Activated naive CD8-positive, alpha-beta T cell treated with anti-CD3 and anti-CD28 coated beads, Interleukin-2, amount 10 ng/mL, durations not matched to agents 7 days and 5 days (primary cell): ENCODE measurements around the gene CCDC187. TPM values are rescaled to one million over a fixed set of nuclear protein-coding genes. Genes with fewer than 3 reads are reported as not detected.

Experiments used
- ATAC-seq: fragments of 150-1000 bp; cut with Tn5 transposase; one replicate; pipeline ENCODE4 v1.10.0; 2021; ENCODE audit warnings: low read depth, moderate library complexity
- POLR2A ChIA-PET: fragments of 350-600 bp; sonication (Branson Sonifier 250); formaldehyde crosslinking; loops from one replicate; lab custom pipeline; 2021; ENCODE audit warnings: antibody characterized with exemption; lab: Charles Lee
- DNase-seq: peaks from one replicate; pipeline ENCODE4 v3.0.0; 2021
- H3K27ac Mint-ChIP-seq: one replicate; pipeline ENCODE4 v1.8.0; 2022; ENCODE audit warnings: mild to moderate bottlenecking, mixed read lengths
- H3K27me3 Mint-ChIP-seq: one replicate; pipeline ENCODE4 v1.8.0; 2022; ENCODE audit warnings: mild to moderate bottlenecking, moderate library complexity, mixed read lengths
- H3K36me3 Mint-ChIP-seq: one replicate; pipeline ENCODE4 v1.8.0; 2021; ENCODE audit warnings: mild to moderate bottlenecking, mixed read lengths
- H3K4me1 Mint-ChIP-seq: one replicate; pipeline ENCODE4 v1.8.0; 2021; ENCODE audit warnings: mixed read lengths
- H3K4me3 Mint-ChIP-seq: one replicate; pipeline ENCODE4 v1.8.0; 2022; ENCODE audit warnings: mild to moderate bottlenecking, moderate library complexity, mixed read lengths
- H3K9me3 Mint-ChIP-seq: one replicate; pipeline ENCODE4 v1.8.0; 2021; ENCODE audit warnings: mixed read lengths
- total RNA-seq, 2 experiments: library from RNA; stranded (reverse); gene quantifications; one replicate each; pipeline ENCODE4 v1.2.3, GENCODE V29; 2021

The CCDC187 gene
- total RNA-seq, 2 experiments from 2014 or later, result not detected

DNA sequence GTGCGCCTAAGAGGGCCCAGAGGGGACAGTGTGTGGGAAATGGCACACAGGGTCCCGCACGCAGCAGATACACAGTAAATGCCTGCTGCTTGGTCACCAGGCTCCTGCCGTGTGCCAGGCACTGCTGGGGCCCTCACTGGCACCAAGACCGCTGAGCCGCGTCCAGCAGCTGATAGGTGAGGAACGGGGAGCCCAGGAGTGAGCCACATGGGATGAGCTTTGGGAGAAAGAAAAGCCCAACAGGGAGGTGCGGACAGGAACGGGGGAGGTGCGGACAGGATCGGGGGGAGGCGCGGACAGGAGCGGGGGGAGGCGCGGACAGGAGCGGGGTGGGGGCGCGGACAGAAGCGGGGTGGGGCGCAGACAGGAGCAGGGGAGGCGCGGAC is 40.0 kb upstream of the CCDC187 start:
- Mint-ChIP-seq H3K27ac (no peak overlapping the region), H3K9me3 (no peaks in the 10 kb centered on the region), H3K36me3 (no peaks in the 10 kb centered on the region), H3K27me3 (no peaks in the 10 kb centered on the region), H3K4me1 (no peaks in the 10 kb centered on the region), H3K4me3 (no peak overlapping the region)
- ATAC-seq (no peak), DNase-seq (no peak)
- POLR2A ChIA-PET, result no interaction called here

DNA sequence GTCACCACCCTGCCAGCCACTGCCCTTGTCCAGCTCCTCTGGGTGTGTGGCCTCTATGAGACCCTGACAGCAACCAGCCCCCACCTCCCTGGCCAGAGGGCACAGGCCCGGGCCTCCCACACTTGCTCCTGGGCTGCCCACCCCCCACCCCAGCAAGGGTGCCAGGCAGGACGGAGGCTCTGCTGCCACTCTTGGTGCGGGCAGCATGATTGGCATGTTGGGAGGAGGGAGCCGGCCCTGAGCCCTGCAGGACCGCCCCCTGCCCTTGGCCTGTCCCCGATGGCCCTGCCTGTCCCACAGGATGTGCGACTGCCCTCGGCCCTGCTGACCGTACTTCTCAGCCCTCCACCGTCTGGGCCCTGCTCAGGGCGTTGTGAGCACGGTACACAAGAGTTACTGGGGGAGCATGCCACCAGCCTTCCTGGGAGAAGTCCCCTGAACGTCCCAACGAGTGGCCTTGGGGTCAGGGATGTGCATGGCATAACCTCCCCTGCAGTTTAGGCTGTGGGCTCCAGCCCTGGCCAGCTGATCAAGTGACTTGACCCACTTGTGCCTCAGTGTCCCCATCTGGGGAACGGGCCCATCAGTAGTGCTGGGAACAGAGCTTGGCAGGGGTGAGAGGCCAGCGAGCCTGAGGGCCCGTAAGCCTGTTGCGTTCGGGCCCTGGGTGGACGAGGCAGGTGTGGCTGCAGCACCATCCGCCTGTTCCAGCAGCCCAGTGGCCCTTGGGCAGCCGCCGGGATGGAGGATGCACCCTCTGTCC is 39.4 kb upstream of the CCDC187 start:
- no peak for DNase-seq
- no peak for ATAC-seq
- no peaks in the 10 kb centered on the region for H3K9me3 Mint-ChIP-seq
- H3K4me1 Mint-ChIP-seq, result no peaks in the 10 kb centered on the region
- H3K4me3 Mint-ChIP-seq, result no peak overlapping the region
- no peaks in the 10 kb centered on the region for H3K27me3 Mint-ChIP-seq
- POLR2A ChIA-PET, result no interaction called here
- H3K36me3 Mint-ChIP-seq, result no peaks in the 10 kb centered on the region
- no peak overlapping the region for H3K27ac Mint-ChIP-seq

DNA sequence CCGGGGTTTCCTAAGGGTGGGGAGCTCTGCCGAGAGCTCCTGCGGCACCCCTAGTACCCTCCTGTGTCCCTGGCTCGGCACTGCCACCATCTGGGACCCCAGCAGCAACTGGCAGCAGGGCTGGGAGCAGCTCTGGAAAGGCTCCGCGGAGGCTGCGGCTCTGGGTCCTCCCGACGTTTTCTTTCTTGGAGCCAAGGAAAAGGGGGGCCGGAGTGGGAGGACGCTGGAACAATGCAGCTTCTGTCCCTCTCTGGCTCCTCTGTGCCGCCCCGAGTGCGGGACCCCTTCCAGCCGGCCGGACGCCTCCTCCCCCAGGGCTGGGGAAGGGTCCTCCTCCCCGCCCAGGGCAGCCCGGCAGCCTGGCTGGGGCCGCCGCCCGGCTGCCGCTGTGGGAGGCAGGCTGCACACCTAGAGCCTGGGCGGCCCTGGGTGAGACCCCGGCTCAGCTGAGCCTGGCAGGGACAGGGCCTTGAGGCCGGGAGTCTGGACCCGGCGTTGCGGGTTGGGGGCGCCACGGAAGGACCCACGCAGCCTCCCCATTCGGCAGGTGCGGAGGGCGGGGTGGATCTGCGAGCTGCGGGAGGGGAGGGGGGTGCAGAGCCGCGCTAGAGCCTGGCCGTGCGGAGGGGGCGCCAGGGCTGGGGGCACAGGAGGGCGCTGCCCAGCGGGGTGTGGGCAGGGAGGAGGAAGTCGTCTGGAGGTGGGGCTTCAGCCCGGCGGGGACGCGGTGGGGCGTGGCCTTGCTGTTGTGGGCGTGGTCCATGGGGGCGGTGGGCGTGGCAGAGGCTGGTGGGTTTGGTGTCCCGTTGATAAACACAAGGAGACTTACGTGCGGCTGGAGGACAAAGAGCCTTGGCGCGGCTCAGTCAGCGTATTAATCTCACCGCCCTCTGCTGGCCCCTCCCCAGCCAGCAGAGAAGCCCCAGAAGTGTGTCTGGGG is 38.6 kb upstream of the CCDC187 start:
- H3K27me3 Mint-ChIP-seq, result no peaks in the 10 kb centered on the region
- no peaks in the 10 kb centered on the region for H3K4me1 Mint-ChIP-seq
- H3K27ac Mint-ChIP-seq, result no peak overlapping the region
- no peaks in the 10 kb centered on the region for H3K9me3 Mint-ChIP-seq
- ATAC-seq (peak; percentile 43), DNase-seq (peak; percentile 81)
- POLR2A ChIA-PET, result no interaction called here
- H3K36me3 Mint-ChIP-seq, result no peaks in the 10 kb centered on the region
- no peak overlapping the region for H3K4me3 Mint-ChIP-seq

DNA sequence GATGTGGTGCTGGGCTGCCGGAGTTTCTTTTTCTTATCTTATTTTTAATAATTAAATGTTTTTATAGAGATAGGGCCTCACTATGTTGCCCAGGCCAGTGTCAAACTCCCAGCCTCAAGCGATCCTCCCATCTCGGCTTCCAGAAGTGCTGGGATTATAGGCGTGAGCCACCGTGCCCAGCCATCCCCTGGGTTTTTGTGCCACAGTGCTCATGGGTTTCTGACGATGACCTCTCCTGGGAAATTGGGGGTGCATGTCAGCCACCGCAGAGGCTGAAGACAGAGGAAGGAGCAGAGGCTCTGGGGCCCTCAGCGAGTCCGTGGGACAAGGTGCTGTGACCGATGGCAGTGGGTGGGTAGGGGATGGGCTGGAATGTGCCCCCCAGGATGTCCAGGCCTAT is 37.9 kb upstream of the CCDC187 start:
- POLR2A ChIA-PET, result no interaction called here
- Mint-ChIP-seq H3K36me3 (no peaks in the 10 kb centered on the region), H3K4me3 (no peak overlapping the region), H3K9me3 (no peaks in the 10 kb centered on the region), H3K4me1 (no peaks in the 10 kb centered on the region), H3K27me3 (no peaks in the 10 kb centered on the region), H3K27ac (no peak overlapping the region)
- DNase-seq, result no peak
- ATAC-seq, result no peak

DNA sequence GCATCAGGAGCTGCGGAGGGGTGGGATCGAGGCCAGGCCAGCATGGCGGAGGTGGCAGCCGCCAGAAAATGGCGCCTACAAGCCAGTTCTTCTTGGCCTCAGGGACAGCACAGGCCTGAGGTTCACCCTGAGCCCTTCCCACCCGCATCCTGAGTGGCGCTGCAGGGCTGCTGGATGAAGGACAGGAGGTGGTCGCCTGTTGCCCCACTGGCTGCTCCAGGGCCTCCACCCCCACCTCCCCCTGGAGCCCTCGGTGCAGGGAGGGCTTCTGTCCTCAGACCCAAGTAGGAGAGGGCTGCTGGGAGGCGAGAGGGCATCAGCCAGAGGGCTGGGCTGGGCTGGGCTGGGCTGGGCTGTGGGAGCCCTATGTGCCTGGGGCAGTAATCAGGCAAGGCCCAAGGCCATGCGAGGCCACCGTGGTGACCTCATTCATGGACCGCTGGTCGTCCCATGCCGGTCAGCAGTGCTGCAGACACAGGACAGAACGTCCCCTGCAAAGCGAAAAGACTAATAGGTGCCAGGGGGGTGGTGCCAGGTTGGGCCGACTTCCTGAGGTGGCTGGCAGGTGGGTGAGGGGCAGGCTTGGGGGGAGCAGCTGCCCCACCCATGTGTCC is 37.3 kb upstream of the CCDC187 start:
- DNase-seq, result no peak
- no peaks in the 10 kb centered on the region for H3K4me1 Mint-ChIP-seq

DNA sequence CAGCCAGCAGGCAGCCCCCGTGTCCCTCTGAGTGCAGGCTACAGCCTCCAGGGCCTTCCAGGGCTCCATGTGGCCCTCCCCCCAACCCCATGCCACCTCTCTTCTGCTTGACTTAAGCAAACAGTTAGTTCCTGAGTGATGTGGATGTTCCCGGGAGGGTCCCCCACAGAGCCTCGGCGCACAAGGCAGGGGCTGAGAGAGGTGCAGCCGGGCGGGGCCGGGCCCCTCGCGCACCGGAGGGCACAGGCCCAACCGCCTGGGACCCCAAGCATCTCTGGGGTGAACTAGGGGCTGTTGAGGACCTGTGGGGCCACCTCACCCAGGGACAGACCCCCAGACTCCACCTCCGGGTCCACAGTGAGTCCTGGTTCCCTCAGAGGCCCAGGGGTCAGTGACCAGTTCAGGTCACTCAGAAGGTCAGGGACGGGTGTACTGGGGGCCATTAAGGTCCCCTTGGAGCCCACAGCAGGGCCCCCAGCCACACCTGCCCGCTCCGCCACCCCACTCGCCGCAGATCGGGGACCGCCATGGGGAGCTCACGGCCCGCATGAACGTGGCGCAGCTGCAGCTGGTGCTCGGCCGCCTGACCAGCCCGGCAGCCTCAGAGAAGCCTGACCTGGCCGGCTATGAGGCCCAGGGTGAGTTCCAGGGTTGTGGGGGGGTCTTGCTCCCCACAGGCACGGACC is 36.6 kb upstream of the CCDC187 start:
- H3K4me1 Mint-ChIP-seq, result no peaks in the 10 kb centered on the region
- no peak overlapping the region for H3K4me3 Mint-ChIP-seq
- no peaks in the 10 kb centered on the region for H3K9me3 Mint-ChIP-seq
- H3K27ac Mint-ChIP-seq, result no peak overlapping the region
- H3K36me3 Mint-ChIP-seq, result no peaks in the 10 kb centered on the region
- POLR2A ChIA-PET, result no interaction called here
- no peaks in the 10 kb centered on the region for H3K27me3 Mint-ChIP-seq
- ATAC-seq (no peak), DNase-seq (no peak)

More for the DNA sequence above, 37.3 kb upstream of the CCDC187 start:
- Mint-ChIP-seq H3K27me3 (no peaks in the 10 kb centered on the region), H3K36me3 (no peaks in the 10 kb centered on the region), H3K27ac (no peak overlapping the region), H3K9me3 (no peaks in the 10 kb centered on the region), H3K4me3 (no peak overlapping the region)
- no peak for ATAC-seq
- POLR2A ChIA-PET, result no interaction called here

DNA sequence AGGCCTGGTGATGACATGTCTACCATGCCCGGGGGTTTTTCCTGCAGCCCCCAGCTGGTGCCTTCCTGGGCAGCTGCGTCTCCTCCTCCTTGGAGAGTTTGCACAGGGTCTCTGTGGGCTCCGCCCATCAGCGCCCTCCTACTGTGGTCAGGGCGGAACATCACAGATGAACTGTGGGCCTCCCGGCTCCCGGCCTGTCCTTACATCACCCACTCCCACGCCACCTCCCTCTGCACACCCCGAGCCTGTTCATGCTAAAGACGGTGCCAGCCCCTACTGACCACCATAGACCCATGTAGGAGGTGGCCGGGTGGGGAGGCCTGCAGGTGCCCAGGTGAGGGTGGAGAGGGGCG is 36.0 kb upstream of the CCDC187 start:
- no peak overlapping the region for H3K27ac Mint-ChIP-seq
- H3K9me3 Mint-ChIP-seq, result no peaks in the 10 kb centered on the region
- ATAC-seq (no peak), DNase-seq (no peak)
- POLR2A ChIA-PET, result no interaction called here
- no peaks in the 10 kb centered on the region for H3K36me3 Mint-ChIP-seq
- no peaks in the 10 kb centered on the region for H3K4me1 Mint-ChIP-seq
- no peak overlapping the region for H3K4me3 Mint-ChIP-seq
- H3K27me3 Mint-ChIP-seq, result no peaks in the 10 kb centered on the region

DNA sequence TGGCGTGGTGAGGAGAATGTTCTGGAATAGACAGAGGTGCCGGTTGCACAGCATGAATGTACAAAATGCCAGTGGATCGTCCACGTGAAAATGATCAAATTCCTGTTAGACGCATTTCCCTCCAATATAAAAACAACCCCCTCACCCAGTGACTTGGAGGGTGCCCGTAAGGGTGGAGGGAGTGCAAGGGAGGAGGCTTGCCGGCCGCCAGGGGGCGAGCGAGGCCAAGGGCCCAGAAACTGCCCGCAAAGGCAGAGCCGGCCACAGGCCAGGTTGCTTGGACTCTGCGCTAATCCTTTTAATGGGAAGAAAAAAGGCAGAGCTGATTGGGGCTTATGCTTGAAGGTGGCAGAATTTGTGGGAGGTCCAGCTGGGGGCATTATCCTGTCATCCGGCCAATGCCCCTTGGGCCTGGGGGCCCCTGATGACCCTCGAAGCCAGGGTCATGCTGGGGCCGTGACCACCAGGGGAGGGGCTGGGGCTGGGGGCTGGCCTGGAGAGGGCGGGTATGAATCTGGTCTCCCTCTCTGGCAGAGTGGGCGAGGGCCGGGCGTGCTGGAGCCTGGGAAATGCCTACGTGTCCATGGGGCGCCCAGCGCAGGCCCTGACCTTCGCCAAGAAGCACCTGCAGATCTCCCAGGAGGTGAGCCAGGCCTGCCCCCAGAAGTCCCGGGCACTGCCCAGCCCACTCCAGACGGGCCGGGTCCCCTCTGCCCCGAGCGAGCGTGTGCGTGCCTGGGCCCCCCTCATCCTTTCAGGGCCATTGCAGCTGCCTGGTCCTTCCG is 35.5 kb upstream of the CCDC187 start:
- Mint-ChIP-seq H3K27ac (no peak overlapping the region), H3K27me3 (no peaks in the 10 kb centered on the region), H3K36me3 (no peaks in the 10 kb centered on the region), H3K9me3 (no peaks in the 10 kb centered on the region), H3K4me1 (no peaks in the 10 kb centered on the region), H3K4me3 (no peak overlapping the region)
- POLR2A ChIA-PET, result no interaction called here
- no peak for ATAC-seq
- no peak for DNase-seq

DNA sequence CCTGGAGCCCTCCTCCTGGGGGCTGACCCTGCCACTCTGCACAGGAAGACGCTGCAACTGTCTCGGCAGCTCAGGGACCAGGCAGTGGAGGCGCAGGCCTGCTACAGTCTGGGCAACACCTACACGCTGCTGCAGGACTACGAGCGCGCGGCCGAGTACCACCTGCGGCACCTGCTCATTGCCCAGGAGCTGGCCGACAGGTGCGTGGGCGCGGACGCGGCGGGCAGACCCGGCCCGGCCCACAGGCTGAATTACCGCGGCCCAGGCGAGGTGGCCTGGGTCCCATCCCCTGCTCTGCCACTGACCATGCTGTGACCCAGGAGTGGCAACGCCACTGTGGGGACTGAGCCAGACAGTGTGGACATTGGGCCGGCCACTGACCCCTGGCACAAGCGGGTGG is 34.6 kb upstream of the CCDC187 start:
- DNase-seq (no peak), ATAC-seq (no peak)
- Mint-ChIP-seq H3K4me1 (no peaks in the 10 kb centered on the region), H3K9me3 (no peaks in the 10 kb centered on the region), H3K27me3 (no peaks in the 10 kb centered on the region), H3K36me3 (no peaks in the 10 kb centered on the region), H3K4me3 (no peak overlapping the region), H3K27ac (no peak overlapping the region)
- POLR2A ChIA-PET, result no interaction called here

DNA sequence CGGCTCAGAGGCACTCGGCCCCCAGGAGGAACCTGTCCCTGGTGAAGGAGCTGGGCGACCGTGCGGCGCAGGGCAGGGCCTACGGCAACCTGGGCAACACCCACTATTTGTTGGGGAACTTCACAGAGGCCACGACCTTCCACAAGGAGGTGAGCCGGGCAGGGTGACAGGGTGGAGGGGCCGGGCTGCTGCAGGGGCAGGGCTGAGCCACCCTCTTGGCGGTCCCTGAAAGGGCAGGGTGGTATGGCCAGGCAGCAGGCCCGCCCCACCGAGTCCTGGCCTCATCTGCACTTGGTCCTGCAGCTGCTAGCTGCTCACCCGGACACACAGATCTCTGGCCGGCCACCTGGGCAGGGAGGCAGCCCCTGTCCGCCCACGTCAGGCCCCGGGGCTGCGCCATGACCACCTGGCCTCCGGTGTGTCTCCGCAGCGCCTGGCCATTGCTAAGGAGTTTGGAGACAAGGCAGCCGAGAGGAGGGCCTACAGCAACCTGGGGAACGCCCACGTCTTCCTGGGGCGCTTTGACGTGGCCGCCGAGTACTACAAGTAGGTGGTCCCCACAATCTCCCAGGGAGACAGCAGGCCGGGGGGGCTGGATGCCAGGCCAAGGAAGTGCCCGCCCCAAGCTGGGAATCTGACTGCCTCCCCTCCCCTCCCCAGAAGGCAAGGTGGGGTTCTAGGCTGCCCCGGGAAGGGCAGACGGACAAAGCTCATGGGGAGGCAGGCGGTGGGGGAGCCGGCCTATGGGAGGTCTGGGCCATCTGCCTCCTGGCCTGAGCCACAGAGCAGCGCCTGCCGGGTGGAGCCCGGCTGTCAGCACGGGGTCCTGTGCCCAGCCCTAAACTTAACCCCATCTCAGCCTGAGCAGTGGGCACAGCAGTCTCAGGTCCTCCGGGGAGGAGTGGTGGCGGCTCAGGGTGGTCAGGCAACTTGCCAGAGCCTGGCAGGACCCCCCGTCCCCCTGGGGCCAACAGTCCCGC is 33.8 kb upstream of the CCDC187 start:
- POLR2A ChIA-PET, result no interaction called here
- H3K4me1 Mint-ChIP-seq, result no peaks in the 10 kb centered on the region
- no peak overlapping the region for H3K27ac Mint-ChIP-seq
- ATAC-seq (no peak), DNase-seq (no peak)
- H3K9me3 Mint-ChIP-seq, result no peaks in the 10 kb centered on the region
- H3K27me3 Mint-ChIP-seq, result no peaks in the 10 kb centered on the region
- H3K36me3 Mint-ChIP-seq, result no peaks in the 10 kb centered on the region
- H3K4me3 Mint-ChIP-seq, result no peak overlapping the region

DNA sequence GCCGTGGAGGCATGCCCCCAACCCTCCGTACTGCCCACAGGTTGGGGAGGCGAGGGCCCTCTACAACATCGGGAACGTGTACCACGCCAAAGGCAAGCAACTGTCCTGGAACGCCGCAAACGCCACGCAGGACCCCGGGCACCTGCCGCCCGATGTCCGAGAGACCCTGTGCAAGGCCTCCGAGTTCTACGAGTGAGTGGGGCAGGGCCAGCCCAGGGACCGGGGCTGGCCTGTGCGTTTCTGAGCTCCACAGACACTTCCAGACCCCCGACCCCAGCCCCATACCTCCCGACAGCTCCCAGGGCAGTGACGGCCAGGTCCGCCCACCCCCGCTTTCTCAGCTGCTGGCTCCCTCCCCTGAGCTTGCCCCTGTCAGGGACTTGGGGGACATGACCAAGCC is 33.0 kb upstream of the CCDC187 start:
- Mint-ChIP-seq H3K4me3 (no peak overlapping the region), H3K27me3 (no peaks in the 10 kb centered on the region), H3K27ac (no peak overlapping the region), H3K4me1 (no peaks in the 10 kb centered on the region), H3K9me3 (no peaks in the 10 kb centered on the region), H3K36me3 (no peaks in the 10 kb centered on the region)
- no peak for ATAC-seq
- no peak for DNase-seq
- POLR2A ChIA-PET, result no interaction called here
